IPS DF 19.7 (cell line): ENCODE measurements around the gene SCD5.

Experiments
- DNase-seq: peaks from one replicate; pipeline ENCODE4 v3.0.0-alpha.2; 2013; ENCODE audit warnings: low read depth, low spot score

SCD5 gene

DNA sequence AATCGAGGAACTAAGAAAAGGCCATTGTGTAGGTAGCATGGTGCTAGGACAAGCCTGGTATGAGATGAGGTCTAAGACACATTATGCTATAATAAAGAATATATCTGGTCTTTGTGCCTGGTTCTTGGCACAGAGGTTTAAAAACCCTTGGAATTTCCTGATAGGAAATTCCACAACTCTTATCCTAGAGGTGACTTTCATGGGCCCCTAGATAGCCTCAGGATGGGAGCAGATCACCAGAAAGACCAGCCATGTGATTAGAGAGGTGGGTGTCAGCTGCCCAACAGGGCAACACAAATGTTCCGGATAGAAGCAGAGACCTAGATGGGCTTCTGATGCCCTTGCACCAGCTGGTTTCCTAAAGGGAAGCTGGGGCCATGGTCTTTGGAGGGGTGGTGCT lies 107.2 kb downstream of the SCD5 start:
- no peak for DNase-seq

DNA sequence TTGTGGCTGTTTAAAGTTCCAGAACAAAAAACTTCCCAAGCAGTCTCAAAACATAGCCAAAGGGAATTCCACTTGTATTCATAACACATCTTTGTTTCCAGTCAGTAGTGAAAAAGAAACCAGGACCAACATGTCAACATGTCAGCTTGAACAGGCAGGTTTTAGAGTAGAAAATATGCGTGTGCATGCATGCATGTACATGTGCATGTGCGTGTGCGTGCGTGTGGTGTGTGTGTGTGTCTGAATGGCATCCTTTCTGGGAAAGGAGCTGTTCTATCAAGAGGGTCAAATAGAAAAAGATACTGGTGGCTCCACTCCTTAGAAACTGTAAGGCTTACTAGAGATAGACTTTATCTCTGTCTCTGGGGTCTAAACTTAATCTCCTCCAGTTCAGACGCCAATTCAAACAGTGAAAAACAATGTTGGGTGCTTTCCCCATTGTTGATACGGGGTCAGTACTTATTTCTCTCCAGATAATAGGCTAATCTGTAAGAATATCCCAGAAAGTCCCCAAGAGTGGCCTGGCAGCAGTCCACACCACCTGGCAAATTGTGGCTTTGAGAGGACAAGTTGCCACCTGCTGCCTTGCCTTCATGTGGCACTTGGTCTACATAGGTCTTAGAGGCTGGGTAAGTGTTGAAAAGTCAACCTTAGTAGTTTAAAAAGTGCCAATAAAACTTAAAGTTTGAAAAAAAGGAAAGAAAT lies 110.4 kb downstream of the SCD5 start:
- no peak for DNase-seq

DNA sequence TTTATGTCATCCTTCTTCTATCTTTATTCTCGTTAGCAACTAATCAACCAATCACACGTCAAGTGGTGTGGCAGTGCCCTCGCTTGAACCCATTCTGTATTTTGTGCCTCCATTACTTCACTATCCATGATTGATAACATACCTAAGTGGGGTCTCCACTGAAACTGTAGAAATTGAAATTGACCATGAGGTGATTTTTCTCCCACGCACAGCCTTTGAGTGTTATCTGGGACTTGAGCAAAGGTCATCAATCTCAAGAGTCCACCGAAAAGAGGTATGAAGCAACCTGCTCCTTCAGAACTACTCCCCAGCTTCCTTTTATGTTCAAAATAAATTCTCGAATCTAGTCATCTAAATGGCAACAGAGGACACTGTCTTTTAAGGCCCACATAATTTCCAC lies 111.1 kb downstream of the SCD5 start:
- DNase-seq = no peak

DNA sequence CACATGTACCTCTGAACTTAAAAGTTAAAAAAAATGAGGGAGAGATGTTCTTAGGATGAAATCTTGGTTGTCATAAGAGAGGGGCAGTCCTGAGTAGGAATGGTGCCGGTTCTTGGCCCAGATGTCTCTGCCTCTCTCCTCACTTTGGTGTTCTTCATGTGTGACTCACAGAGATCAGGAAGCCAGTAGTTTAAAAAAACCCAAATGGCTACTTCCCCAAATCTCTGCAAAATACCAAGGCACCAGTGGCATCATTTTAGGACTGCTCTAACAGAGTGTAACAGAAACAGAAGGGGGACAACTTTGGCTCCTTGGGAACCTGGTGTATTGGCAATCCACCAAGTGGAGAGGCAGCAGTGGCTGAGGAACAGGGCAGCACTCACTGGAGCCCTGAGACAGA lies 116.8 kb downstream of the SCD5 start:
- no peak for DNase-seq

DNA sequence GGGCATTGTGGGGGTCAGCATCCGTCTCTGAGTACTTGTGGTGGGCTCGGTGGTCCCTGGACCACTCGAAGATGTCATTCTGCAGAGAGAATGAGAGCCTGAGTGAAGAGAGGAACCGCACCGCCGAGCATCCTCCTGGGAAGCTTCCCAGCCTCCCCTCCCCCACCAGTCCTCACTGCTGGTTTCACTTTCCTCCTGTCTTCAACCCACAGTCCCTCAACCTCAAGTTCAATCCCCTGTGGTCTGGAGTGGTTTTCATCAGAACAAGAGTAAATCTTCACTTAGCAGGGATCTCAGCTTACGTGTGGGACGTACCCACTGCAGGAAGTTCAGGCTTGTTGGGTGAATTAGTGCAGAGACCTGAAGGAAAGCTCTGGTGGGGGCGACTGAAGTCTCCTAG lies 117.8 kb downstream of the SCD5 start:
- DNase-seq = no peak

DNA sequence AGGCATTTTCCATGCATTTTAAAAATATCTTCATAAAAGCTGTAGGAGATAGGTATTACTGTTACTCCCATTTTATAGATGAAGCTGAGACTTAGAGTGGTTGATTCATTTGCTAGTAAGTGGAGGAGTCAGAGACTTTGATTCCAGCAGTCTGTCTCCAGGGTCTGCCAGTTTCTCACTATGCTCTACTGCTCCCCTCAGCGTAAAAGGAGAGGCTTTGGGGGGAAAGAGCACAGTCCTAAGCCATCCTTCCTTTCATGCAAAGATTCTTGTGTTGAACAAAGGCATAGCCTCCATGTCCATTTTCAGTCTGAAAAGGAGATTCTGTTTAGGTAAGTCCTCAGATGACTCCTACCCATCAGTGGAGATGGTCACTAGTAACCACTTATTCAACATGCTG lies 119.1 kb downstream of the SCD5 start:
- DNase-seq = no peak

DNA sequence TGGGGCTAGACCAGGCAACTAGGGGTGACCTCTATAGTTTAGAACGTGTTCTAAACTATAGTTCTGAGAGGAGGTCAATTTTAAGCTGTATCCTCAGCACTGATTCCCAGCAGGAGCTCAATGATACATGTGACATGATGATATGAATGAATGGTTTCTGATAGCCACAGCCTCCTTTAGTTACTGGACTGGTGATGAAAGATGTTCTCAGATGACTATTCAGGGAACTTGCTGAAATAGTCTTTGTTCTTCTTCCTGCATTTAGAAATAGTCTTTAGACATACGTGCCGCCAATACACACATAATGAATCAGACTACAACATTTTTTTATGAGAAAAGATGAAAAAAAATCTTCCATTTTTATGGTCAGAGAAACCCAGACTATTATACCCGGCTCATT lies 120.5 kb downstream of the SCD5 start:
- no peak for DNase-seq

DNA sequence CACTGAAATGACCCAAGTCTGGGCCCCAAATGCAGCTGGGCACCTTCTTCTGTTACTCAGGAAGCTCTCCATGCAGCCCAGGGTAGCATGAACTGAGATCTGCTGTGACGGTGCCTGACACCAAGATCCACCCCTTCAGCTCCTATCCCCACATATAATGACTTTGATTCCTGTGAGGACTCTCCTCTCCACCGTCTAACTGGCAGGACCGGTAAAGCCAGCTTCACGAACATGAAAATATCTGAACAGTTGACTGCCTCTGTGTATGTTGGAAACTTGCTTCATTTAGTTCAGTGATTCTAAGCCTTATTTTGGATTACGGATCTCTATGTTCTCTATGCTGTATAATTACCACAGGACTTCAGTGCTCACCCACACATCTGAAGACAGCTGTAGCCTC lies 121.3 kb downstream of the SCD5 start:
- DNase-seq = no peak

DNA sequence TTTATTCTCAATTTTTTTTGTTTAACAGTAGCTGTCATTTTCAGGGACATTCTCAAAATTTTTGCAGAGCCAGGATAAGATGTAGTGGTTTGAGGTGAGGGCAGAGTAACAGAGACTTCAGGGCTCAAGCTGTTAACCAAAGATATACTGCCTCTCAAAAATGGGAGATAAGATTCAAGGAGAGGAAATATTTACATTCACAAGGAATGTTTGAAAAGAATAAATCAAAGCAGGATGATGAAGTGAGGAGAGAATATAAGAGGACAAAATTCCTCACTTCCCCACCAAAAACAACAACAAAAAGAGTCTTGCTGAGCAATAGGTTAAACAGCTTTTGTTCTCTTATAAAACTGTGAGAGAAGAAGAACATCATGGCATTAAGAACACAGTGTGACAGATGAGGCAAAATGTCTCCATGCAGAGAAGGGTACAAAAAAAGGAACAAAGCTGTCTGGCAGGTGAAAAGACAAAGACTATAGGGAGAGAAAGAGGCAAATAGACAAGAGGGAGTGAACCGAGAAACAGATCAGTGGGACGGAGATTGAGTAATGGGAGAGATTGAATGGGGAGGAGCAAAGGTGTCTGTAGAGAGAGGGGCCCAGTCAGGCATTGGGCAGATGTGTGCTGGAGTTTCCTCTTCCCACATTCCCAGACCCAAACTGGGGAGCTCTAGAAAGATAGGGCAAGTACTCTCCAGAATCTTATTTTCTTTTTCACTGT lies 130.7 kb downstream of the SCD5 start:
- DNase-seq = no peak

DNA sequence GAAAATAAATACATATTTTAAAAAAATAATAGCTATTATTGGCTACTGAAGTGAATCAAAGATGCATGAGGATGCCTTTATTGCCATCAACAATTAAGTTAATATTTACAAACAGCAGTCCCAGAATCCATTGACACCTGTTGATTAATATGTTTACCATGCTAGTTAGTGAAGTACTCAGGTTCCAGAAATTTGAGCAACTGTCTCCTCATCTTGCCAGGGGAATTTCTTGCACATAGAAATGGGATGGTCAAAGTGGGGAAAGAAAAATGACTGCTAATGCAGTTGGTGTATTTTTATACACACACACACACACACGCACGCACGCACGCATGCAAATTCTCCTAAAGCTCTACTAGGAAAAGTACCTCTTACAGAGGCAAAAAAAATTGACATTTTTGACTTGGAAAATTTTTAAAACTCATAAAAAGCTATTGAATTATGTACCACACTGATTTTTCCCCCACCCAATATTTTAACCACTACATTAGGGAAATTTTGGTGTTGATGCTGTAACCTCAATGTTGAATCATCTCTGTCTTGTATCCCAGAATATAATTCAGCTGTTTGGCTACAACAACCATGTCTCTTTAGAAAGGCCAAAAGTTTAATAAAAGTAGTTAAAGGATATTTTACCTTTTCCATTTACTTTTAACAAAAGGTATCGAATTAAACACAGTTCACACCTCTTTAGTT lies 131.5 kb downstream of the SCD5 start:
- DNase-seq = no peak

DNA sequence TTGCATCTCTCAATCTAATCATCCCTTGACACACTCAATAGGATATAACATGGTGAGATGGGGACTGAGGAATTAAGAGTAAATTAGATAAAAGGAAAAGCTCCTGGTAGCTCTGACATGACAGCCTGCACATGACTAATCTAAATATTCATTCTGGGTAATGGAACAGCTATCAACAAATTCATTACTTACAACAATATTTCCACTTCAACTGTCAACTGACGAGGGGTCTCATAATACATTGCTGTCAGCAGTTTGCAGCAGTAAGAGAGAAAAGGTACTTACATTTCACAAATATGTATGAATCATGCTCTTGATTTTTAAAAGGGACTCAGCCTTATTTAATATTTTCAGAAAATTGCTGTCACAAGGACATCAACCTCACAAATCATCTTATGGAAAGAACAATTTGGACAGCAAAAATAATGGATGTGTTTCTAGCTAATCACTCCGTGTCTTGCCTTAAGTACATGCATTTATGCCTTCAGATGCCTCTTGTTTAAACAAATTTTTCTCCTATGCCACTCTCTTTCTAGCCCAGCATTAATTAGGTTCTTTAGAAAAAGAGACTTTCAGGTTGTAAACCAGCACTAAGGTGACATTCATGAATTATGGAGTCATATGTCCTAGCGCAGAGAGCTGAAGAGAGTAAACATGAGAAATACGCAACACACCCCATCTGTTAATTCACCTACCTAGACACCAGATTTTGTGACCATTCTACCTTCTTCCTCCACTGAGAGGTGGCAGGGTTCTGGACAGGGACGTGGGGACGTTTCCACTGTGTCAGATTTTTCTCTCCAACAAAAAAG lies 137.2 kb downstream of the SCD5 start:
- no peak for DNase-seq

DNA sequence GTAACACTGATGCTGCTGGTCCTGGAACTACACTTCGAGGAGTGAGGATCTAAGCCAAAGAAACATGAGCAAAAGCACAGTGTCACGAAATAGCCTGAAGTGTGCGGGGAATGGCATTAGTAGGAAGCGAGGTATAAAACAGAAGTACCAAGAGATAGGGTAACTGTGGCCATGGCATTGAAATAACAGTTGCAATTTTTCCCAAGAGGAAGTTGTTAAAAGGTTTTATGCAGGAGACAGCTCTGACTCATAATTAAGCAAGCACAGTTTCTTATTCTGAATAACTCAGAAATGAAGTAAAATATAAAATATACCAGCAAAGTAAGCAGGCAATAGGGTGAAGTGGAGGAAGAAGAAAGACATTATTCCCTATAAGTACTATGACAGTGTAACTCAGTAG lies 146.5 kb downstream of the SCD5 start:
- no peak for DNase-seq

DNA sequence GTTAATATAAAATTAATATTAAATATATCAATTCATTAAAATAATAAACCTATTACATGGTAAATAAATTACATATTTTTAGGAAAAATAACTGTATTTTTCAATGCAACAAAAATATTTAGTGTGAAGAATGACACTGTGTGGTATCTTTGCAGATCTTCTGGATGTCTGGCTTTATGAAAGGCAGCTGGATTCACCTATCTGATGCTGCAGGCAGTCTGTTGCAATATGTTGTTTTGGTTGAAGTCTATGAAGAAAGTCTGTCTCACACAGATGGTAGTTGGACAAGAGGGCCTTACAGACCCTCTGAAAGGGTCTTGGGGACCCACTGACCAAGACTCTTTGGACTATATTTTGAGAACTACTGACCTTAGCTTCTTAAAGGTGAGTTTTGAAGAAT lies 147.7 kb downstream of the SCD5 start:
- DNase-seq = no peak

DNA sequence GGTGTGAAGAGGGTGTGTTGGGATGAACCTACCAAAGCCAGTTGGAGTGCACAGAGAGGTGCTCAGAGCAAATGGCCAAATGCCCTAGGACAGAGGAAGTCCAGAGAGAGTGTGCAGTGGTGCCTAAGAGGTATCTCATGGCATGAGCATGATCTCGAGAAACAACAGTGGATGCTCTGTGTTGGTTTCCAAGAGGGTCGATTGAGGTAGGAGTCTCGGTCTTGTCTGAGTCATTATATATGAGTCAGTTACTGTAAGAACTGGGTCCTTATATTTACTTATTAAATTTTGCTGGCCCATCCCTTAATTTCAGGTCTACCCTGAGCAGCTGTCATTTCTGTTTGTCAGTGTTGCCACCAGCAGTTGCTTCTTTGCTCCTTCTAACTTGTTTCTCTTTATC lies 150.2 kb downstream of the SCD5 start:
- DNase-seq = no peak

DNA sequence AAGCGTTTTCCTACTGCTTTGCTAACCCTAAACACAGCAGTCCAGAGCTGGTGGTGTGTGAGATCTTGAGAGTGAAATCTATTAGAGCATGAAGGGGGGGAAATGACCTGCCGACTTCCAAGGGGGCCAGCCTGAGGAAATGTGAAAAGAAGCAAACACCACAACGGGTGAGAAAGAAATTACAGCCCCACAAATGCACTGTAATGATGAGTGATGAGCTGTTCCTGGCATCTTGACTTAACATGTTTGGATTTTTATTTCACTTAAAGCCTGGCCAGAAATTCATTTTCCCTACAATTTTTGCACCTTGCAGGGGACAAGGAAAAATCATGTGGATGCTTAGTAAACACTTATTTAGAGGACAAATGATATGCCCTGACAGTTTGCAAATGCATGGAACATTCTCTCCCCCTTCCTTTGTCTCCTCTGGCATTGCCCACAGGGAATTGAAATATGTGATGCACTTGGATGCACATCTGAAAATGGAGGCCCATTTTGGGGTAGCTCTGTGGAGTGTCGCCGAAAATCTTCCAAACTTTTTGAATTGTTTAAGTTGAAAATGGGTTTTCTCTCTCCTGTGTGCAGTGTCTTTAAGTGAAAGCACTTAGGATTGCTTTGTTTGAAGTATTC lies 152.5 kb downstream of the SCD5 start:
- no peak for DNase-seq

DNA sequence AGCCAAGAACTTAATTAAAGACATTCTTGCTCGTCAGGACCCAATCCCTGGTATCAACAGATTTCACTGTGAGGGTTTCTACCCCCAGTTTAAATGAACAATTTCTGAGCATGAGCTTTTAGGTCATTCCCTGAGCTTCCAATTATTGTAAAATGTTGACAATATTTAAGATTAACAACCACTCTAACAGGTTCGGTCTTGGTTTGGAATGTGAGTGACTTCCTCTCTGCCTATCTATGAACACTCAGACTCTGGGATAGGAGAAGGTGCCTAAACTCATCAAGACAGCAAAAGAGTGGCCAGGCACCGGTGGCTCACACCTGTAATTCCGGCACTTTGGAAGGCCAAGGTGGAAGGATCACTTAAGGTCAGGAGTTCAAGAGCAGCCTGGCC lies 153.9 kb downstream of the SCD5 start:
- DNase-seq = no peak

DNA sequence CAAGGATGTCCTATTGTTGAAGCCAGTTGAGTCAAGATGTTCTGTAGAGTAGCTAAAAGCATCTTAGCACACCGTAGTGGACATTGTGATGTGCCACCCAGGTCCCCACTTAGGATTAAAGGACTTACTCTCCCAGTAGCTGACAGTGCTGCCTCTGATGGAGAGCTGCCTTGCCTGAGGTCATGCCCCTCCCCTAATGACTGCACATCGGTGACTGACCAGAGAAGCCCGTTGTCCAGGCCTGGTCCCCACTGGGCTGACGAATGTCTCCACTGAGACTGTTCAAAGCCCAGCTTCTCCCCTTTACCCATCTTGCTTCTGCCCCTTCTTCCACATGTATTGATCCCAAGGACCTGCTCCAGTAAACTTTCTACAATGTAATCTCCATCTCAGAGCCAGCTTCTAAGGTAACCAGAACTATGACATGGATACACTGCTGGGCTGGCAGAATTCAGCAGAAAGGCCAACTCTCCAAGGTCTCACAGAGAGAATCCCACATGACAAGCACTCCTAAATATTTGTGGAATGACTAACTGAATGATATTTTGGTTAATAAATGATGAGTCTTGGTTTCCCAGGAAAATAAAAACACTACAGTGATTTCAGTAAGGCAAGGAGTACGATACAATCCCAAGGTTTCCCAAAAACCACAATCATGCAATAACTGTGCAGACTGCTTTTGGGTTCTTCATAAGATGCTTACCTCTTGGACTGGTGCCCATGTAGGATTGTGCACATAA lies 154.4 kb downstream of the SCD5 start:
- DNase-seq = no peak

DNA sequence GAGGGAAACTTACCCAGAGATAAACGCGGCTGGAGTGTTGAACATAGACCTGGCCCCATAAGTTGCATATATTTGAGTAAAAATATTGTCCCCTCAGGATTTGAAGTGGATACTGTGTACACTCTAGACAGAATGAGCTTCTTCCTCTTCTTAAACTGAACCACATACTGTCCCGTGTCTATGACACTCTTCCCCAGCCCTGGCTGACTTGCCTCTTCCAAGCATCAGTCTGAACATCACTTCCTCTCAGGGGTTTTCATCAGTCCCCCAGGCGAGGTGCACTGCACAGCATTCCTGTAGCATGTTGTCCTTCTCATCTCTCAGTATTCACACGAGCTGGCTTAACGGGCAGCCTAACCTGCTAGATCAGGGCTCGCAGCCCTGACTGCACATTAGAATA lies 156.3 kb downstream of the SCD5 start:
- no peak for DNase-seq

DNA sequence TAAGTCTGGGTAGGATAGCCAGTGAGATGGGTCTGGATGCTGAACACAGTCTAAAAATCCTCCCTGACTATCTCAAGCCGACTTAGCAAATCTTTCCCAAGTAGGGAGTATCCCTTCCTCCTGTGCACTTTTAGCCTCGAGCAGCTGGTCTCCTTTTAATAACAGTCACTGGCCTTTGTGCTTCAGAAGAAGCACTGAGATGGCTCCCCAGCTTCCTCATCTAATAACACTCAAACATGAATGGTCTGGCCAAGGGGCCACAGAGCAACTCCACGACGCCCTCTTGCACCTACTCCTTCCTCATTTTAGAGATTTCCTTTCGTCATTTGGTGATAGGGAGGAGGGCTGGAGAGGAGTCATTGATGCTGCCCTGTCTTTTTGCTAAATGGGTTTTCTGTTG lies 158.1 kb downstream of the SCD5 start:
- no peak for DNase-seq

DNA sequence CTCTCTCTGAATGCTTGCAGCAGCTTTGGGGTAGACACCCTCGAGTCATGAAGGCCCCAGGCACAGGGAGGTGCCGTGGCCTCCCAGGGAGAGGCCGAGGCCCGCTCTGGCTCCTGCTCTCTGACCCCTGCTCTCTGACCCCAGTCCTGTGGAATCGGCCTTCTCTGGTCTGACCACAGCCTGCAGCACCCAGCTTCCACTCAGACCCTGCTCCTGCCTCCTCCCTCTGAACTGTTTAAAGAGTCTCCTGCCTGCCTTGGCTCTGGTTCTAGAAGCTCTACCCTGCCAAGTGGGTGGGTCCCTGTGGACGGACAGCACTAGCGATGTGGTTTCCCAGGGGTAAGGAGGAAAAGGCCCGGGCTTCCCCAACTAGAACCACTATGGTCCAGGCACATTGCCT lies 158.6 kb downstream of the SCD5 start:
- DNase-seq = no peak

DNA sequence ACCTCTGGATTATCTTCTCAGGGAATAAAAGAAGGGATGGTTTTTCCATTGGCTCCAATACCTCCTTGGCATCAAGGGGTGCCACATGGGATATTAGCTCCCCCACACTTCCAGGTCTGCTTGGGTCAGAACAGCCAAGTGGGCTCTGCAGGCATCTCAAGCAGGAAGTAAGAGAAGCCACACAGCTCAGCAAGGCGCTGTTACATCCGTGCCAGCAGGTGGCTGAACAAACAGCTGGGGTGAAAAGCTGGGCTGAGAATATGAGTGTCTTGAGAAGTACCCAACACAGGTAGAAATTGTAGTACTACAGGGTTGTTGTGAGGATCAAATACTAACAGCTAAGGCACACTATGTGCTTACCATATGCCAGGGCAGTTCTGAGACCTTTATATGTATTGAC lies 160.1 kb downstream of the SCD5 start:
- peak; percentile 7 for DNase-seq
